Tibial nerve (tissue), 4 donors: ENCODE results near the gene DGCR6L.

Source experiments
- CTCF ChIP-seq, 5 experiments: fragments of 200-600 bp in 3 of 5; fragments of 450-650 bp in 2 of 5; sonication (generic) in 3 of 5; IDR thresholded peaks; one replicate each; pipeline ENCODE4 v1.5.1; 2016 to 2019; ENCODE audit warnings: antibody characterized with exemption in 5 of 5, mild to moderate bottlenecking in 3 of 5, moderate library complexity in 2 of 5
- EP300 ChIP-seq, 2 donors: sonication (generic); formaldehyde crosslinking; IDR thresholded peaks; one replicate each; pipeline ENCODE4 v1.6.1; 2017; ENCODE audit warnings: antibody characterized with exemption in 2 of 2, mild to moderate bottlenecking in 1 of 2
- POLR2A ChIP-seq, 2 donors: fragments of 450-650 bp; IDR thresholded peaks; one replicate each; pipeline ENCODE4 v1.6.1; 2017; ENCODE audit warnings: antibody characterized with exemption in 2 of 2, mild to moderate bottlenecking in 2 of 2, moderate library complexity in 2 of 2

- TF ChIP-seq CTCF (IDR thresholded peaks at IDR 0.05) (no peak), POLR2A (IDR thresholded peaks at IDR 0.05) (no peak), EP300 (IDR thresholded peaks at IDR 0.05) (no peak)
Observed at GRCh38 chr22:20316217-20316843, 3.5 kb downstream of the DGCR6L start.
